IMR-90 (cell line): ENCODE measurements around the gene NTRK3.
"Not testable (repeated sequence)": the region's sequence is repeated elsewhere in the genome, so short reads cannot be mapped to it uniquely, and the experiment has no call there.

ENCODE experiments used
- BHLHE40 ChIP-seq: fragments of 150-350 bp; IDR thresholded peaks from 2 replicates; pipeline ENCODE4 v1.6.1; 2016; ENCODE audit warnings: mild to moderate bottlenecking, low read depth, low read length
- CEBPB ChIP-seq: IDR thresholded peaks from 2 replicates; pipeline ENCODE4 v1.6.1; 2012; ENCODE audit warnings: low read depth, low read length, improper control_type of control experiment
- ELK1 ChIP-seq: fragments of 150-350 bp; IDR thresholded peaks from 2 replicates; pipeline ENCODE4 v1.6.1; 2016; ENCODE audit warnings: low read depth, mild to moderate bottlenecking, low read length, moderate library complexity, borderline replicate concordance
- FOS ChIP-seq: fragments of 150-350 bp; IDR thresholded peaks from 2 replicates; pipeline ENCODE4 v1.6.1; 2016; ENCODE audit warnings: low read depth, low read length
- MAFK ChIP-seq: IDR thresholded peaks from 2 replicates; pipeline ENCODE4 v1.6.1; 2012; ENCODE audit warnings: low read depth, low read length, improper control_type of control experiment
- MAZ ChIP-seq: IDR thresholded peaks from 2 replicates; pipeline ENCODE4 v1.6.1; 2012; ENCODE audit warnings: low read depth, mild to moderate bottlenecking, low read length, improper control_type of control experiment, moderate library complexity, borderline replicate concordance
- MXI1 ChIP-seq: IDR thresholded peaks from 2 replicates; pipeline ENCODE4 v1.6.1; 2012; ENCODE audit warnings: low read depth, mild to moderate bottlenecking, low read length, moderate library complexity, borderline replicate concordance
- POLR2A ChIP-seq: IDR thresholded peaks from 2 replicates; pipeline ENCODE4 v1.6.1; 2012; ENCODE audit warnings: mild to moderate bottlenecking, low read depth, low read length
- RAD21 ChIP-seq: IDR thresholded peaks from 2 replicates; pipeline ENCODE4 v1.6.1; 2012; ENCODE audit warnings: low read length, improper control_type of control experiment
- RCOR1 ChIP-seq: IDR thresholded peaks from 2 replicates; pipeline ENCODE4 v1.6.1; 2012; ENCODE audit warnings: mild to moderate bottlenecking, low read length, improper control_type of control experiment; ENCODE audit not compliant: insufficient replicate concordance
- RFX5 ChIP-seq: IDR thresholded peaks from 2 replicates; pipeline ENCODE4 v1.8.0; 2012; ENCODE audit warnings: low read depth, mild to moderate bottlenecking, low read length, moderate library complexity
- SMC3 ChIP-seq: fragments of 150-350 bp; IDR thresholded peaks from 2 replicates; pipeline ENCODE4 v1.6.1; 2016; ENCODE audit warnings: low read depth, mild to moderate bottlenecking, antibody characterized with exemption, low read length, moderate library complexity
- TF ChIP-seq, protein P1 (sequence below): conservative IDR thresholded peaks from 2 replicates; pipeline ENCODE4 v1.5.1; 2012; ENCODE audit warnings: mild to moderate bottlenecking, low read depth, low read length, improper control_type of control experiment
- TF ChIP-seq, protein P2 (sequence below): fragments of 150-350 bp; IDR thresholded peaks from 2 replicates; pipeline ENCODE4 v1.6.1; 2017; ENCODE audit warnings: mild to moderate bottlenecking, antibody characterized with exemption, low read length, low read depth

- TF ChIP-seq, protein P1, sequence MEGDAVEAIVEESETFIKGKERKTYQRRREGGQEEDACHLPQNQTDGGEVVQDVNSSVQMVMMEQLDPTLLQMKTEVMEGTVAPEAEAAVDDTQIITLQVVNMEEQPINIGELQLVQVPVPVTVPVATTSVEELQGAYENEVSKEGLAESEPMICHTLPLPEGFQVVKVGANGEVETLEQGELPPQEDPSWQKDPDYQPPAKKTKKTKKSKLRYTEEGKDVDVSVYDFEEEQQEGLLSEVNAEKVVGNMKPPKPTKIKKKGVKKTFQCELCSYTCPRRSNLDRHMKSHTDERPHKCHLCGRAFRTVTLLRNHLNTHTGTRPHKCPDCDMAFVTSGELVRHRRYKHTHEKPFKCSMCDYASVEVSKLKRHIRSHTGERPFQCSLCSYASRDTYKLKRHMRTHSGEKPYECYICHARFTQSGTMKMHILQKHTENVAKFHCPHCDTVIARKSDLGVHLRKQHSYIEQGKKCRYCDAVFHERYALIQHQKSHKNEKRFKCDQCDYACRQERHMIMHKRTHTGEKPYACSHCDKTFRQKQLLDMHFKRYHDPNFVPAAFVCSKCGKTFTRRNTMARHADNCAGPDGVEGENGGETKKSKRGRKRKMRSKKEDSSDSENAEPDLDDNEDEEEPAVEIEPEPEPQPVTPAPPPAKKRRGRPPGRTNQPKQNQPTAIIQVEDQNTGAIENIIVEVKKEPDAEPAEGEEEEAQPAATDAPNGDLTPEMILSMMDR = not testable (repeated sequence)
- not testable (repeated sequence) for TF ChIP-seq POLR2A, RCOR1, RAD21, MXI1, BHLHE40, MAFK, RFX5, SMC3, ELK1, CEBPB, MAZ, FOS
- TF ChIP-seq, protein P2, sequence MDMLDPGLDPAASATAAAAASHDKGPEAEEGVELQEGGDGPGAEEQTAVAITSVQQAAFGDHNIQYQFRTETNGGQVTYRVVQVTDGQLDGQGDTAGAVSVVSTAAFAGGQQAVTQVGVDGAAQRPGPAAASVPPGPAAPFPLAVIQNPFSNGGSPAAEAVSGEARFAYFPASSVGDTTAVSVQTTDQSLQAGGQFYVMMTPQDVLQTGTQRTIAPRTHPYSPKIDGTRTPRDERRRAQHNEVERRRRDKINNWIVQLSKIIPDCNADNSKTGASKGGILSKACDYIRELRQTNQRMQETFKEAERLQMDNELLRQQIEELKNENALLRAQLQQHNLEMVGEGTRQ = not testable (repeated sequence)
Observed at GRCh38 chr15:88033421-88033820, 223.1 kb downstream of the NTRK3 start.
